Astrocyte of the spinal cord (primary cell): ENCODE data around the gene KARS1.

Experiments used
- DNase-seq: peaks from one replicate; pipeline ENCODE4 v3.0.0; 2011; ENCODE audit warnings: low read depth, low spot score
- H3K4me3 ChIP-seq: 2 replicates; pipeline ENCODE4 v1.5.1; 2011; ENCODE audit warnings: low read depth, mild to moderate bottlenecking, low read length, moderate library complexity
- CTCF ChIP-seq: IDR thresholded peaks from 2 replicates; pipeline ENCODE4 v1.5.1; 2012; ENCODE audit warnings: low read depth, mild to moderate bottlenecking, low read length, inconsistent platforms
- in situ Hi-C: cut with HindIII; loops from 2 replicates; pipeline ENCODE4 v1.10.0; 2017; ENCODE audit warnings: low sequenced_read_pairs

The KARS1 gene

GRCh38 chr16:75590920-75591843 lies 56.3 kb downstream of the KARS1 start:
- in situ Hi-C loops: no loop called here
- no peak overlapping the region for H3K4me3 ChIP-seq
- peak; percentile 17 for TF ChIP-seq CTCF
- peak; percentile 90 for DNase-seq

DNA sequence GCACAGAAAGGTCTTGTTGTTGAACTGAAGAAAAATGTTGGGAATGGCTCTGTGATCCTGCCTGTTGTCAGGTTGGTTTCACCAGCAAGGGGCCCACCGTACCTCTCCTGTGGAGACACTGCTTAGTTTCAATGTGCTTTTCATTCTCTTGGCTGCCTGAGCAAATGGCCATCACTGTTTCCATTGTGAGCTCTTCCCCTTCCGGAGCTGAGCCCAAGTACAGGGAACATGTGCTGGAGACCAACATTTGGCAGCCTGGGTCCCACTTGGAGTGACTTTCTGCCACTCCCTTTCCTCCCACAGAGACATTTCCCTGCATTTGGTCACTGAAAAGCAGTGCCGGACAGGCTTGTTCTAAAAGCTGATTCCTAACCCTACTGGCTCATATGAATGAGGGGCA lies 58.2 kb downstream of the KARS1 start:
- H3K4me3 ChIP-seq: no peak overlapping the region
- in situ Hi-C loops: no loop called here
- no peak for DNase-seq
- TF ChIP-seq CTCF: no peak

GRCh38 chr16:75588716-75589115 lies 58.7 kb downstream of the KARS1 start:
- no peak for DNase-seq

GRCh38 chr16:75584108-75584507 lies 63.4 kb downstream of the KARS1 start:
- DNase-seq: no peak
- in situ Hi-C loops: no loop called here
- H3K4me3 ChIP-seq: no peak overlapping the region
- TF ChIP-seq CTCF: no peak

More at GRCh38 chr16:75588716-75589115, 58.7 kb downstream of the KARS1 start:
- in situ Hi-C loops: no loop called here
- no peak overlapping the region for H3K4me3 ChIP-seq
- no peak for TF ChIP-seq CTCF

- H3K4me3 ChIP-seq: no peak overlapping the region
- no peak for DNase-seq
- in situ Hi-C loops: no loop called here
- TF ChIP-seq CTCF: no peak
Measured at GRCh38 chr16:75579281-75579834, 68.1 kb downstream of the KARS1 start.

DNA sequence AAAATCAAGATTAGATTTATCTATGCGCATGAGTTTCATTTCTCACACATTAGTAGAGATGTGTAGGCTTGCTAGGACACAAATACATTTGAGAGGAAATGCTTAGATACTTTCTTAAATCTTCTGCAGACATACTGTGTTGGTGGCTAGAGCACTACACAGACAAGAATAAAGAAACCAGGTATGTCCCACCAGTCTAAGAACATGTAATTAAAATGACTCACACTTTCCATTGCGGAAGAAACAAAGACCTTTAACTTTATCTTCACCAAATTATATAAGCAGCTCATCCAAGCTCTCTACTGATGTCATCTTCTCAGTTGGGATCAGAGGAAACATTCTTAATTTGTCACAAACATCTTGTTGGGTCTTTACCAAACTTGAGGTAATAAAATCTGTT lies 68.7 kb downstream of the KARS1 start:
- no peak for DNase-seq
- TF ChIP-seq CTCF: no peak
- no peak overlapping the region for H3K4me3 ChIP-seq
- in situ Hi-C loops: no loop called here
